Measurements from ENCODE around the gene ZNF148. TPM values are rescaled to one million over a fixed set of nuclear protein-coding genes. Genes with fewer than 3 reads are reported as not detected.
A peak's percentile ranks its signal among the peaks of the same experiment; 100 is the strongest.

The ZNF148 gene
- total RNA-seq, 4 donors from 2014 or later, result 64.2 to 86.7 (median 75.3) TPM

DNA sequence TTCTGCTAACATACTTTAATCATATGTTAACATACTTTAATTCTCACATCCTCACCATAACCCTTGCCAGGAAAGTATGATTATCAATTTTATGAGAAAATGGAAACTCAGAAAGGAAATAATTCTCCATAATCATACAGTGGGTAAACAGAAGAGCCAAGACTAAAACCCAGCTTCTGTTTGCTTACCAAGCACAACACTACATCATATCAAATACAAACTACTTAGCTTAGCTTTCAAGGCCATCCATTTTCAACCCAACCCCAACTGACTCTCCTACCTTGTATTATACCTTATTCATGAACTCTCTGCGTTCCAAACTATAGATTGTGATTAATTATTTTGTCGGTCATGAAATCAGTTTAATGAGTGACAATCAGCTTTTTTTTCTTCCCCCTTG, 9.0 kb downstream of the ZNF148 start:
- no peak for TF ChIP-seq POLR2A (IDR thresholded peaks at IDR 0.05)
- TF ChIP-seq, protein P1, sequence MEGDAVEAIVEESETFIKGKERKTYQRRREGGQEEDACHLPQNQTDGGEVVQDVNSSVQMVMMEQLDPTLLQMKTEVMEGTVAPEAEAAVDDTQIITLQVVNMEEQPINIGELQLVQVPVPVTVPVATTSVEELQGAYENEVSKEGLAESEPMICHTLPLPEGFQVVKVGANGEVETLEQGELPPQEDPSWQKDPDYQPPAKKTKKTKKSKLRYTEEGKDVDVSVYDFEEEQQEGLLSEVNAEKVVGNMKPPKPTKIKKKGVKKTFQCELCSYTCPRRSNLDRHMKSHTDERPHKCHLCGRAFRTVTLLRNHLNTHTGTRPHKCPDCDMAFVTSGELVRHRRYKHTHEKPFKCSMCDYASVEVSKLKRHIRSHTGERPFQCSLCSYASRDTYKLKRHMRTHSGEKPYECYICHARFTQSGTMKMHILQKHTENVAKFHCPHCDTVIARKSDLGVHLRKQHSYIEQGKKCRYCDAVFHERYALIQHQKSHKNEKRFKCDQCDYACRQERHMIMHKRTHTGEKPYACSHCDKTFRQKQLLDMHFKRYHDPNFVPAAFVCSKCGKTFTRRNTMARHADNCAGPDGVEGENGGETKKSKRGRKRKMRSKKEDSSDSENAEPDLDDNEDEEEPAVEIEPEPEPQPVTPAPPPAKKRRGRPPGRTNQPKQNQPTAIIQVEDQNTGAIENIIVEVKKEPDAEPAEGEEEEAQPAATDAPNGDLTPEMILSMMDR (IDR thresholded peaks at IDR 0.05), result no peak
- Histone ChIP-seq H3K27me3 (no peaks in the 10 kb centered on the region), H3K36me3 (no peaks in the 10 kb centered on the region), H3K9me3 (no peaks in the 10 kb centered on the region), H3K27ac (no peak overlapping the region), H3K4me3 (replicated peaks in 1 of 3) (no peak overlapping the region), H3K4me1 (peaks cover 31 to 34% of the 10 kb centered on the region in 2 donors)
- WGBS, 2 donors, result 97% methylated on average over 2 of the region's 2 CpGs
- no peak for DNase-seq
- intact Hi-C loops (cut with DNase I), result no loop called here

DNA sequence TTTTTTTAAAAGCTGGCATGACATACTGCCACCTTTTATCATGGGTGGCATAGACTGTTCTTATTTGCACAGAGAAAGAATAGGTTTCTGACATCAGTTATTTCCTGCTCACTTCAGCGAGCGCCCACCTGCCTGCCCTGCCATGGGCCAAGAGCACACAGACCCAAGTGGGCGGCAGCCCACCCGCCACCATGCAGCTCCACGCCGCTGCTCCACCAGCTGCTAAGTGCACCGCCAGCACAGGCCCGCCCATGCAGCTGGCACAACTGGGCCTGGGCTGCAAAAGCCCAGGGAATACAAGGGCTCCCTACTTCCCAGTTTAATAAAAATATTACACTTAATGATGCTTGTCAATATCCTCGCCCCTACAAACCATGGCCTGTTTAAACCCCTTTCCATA, 15.4 kb downstream of the ZNF148 start:
- Histone ChIP-seq H3K4me1 (peaks cover 22 to 30% of the 10 kb centered on the region in 2 donors), H3K9me3 (no peaks in the 10 kb centered on the region), H3K4me3 (replicated peaks in 1 of 3) (no peak overlapping the region), H3K27me3 (no peaks in the 10 kb centered on the region), H3K27ac (no peak overlapping the region), H3K36me3 (no peaks in the 10 kb centered on the region)
- DNase-seq, result no peak
- intact Hi-C loops (cut with DNase I), result no loop called here
- no peak for TF ChIP-seq POLR2A (IDR thresholded peaks at IDR 0.05)
- TF ChIP-seq, protein P1 (IDR thresholded peaks at IDR 0.05), result no peak
- 87 to 98% methylated on average over 9 of the region's 9 CpGs for WGBS, 2 donors

DNA sequence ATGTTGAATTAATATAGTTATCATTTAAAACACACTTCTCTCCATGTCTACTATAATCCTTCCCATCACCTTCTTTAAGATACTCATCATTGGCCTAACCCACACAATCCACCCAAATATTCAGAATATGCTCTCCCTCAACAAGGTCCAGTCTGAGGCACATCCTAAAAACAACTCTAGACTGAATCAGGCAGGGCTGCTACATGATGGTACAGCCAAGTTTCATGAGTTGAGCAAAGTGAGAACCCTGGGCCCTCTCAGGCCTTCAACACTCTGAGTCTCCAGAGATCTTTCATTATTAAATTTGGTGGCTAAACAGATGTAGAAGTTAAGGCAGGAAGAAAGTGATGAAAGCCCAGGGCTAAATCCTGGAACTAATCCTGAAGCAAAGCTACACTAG, 16.2 kb downstream of the ZNF148 start:
- H3K36me3 ChIP-seq, result no peaks in the 10 kb centered on the region
- DNase-seq, result no peak
- H3K4me1 ChIP-seq, result peaks cover 25 to 27% of the 10 kb centered on the region in 2 donors
- H3K27ac ChIP-seq, result no peak overlapping the region
- H3K9me3 ChIP-seq, result no peaks in the 10 kb centered on the region
- intact Hi-C loops (cut with DNase I), result no loop called here
- H3K4me3 ChIP-seq (replicated peaks in 1 of 3), result no peak overlapping the region
- no peaks in the 10 kb centered on the region for H3K27me3 ChIP-seq
- no peak for TF ChIP-seq POLR2A (IDR thresholded peaks at IDR 0.05)
- TF ChIP-seq, protein P1 (IDR thresholded peaks at IDR 0.05), result no peak

DNA sequence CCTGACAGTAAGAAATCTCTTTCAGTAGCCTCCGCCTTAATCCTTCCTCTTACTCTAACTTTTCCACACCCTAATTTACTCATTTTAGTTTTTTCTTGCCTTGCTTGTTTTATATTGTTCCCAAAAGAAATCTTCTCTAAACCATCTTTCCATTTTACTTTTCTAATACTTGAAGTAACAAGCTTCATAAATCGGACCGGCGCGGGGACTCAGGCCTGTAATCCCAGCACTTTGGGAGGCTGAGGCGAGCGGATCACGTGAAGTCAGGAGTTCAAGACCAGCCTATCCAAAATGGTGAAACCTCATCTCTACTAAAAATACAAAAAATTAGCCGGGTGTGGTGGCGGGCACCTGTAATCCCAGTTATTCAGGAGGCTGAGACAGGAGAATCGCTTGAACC, 17.3 kb downstream of the ZNF148 start:
- Histone ChIP-seq H3K9me3 (no peaks in the 10 kb centered on the region), H3K4me3 (replicated peaks in 1 of 3) (peak overlapping the region in 1 of 3 donors; percentile 55), H3K36me3 (no peaks in the 10 kb centered on the region), H3K27me3 (no peaks in the 10 kb centered on the region), H3K4me1 (peaks cover 22 to 30% of the 10 kb centered on the region in 2 donors), H3K27ac (peak overlapping the region; percentile 53 to 84 (median 83))
- no peak for DNase-seq
- intact Hi-C loops (cut with DNase I), result no loop called here
- 93 to 95% methylated on average over 11 of the region's 11 CpGs for WGBS, 2 donors
- TF ChIP-seq, protein P1 (IDR thresholded peaks at IDR 0.05), result no peak
- no peak for TF ChIP-seq POLR2A (IDR thresholded peaks at IDR 0.05)

DNA sequence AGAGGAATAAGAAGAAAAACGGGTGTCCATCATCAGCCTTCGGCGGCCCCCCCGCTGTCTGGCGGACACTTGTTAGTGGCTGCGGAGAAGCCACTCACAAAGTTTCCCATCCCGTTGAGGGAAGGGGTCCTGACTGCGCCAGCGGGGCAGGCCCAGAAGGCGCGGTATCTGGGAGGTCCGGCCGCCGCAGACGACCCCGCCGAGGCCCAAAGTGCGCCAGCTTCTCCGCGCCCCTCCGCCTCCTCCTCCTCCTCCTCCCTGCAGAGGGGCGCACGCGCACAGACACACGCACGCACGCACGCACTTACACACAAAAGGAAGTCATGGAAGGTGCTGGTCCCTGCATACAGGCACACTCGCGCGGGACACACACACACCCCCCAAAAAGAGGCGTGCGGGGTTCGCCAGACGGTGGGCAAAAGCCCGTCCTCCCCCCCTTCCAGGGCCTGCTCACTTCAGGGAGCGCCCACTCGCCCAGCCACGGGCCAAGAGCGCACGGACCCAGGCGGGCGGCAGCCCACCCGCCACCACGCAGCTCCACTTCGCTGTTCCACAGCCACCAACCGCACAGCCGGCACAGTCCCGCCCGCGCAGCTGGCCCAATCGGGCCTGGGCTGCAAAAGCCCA, 18.0 kb downstream of the ZNF148 start:
- H3K4me3 ChIP-seq (replicated peaks in 1 of 3), result peak overlapping the region; percentile 21 to 55 (median 34)
- no peaks in the 10 kb centered on the region for H3K36me3 ChIP-seq
- WGBS, 2 donors, result 2 to 4% methylated on average over 24 to 45 of the region's 52 CpGs
- intact Hi-C loops (cut with DNase I), result no loop called here
- DNase-seq, result peak; percentile 56 to 67
- H3K27me3 ChIP-seq, result no peaks in the 10 kb centered on the region
- H3K9me3 ChIP-seq, result no peaks in the 10 kb centered on the region
- peak overlapping the region; percentile 53 to 84 (median 83) for H3K27ac ChIP-seq
- peaks cover 22 to 30% of the 10 kb centered on the region in 2 donors for H3K4me1 ChIP-seq
- TF ChIP-seq, protein P1 (IDR thresholded peaks at IDR 0.05), result no peak
- TF ChIP-seq POLR2A (IDR thresholded peaks at IDR 0.05), result peak in 1 of 2 donors; percentile 52
